Activated T-helper 2 cell treated with anti-CD3 and anti-CD28 coated beads, Interferon-gamma antibody, Interleukin-2, Interleukin-4, amounts not matched to agents 10 μg/mL and 5 μg/mL and 100 μg/mL, durations not matched to agents 14 hours and 24 hours and 36 hours (primary cell): ENCODE data around the gene EQTN. TPM values are rescaled to one million over a fixed set of nuclear protein-coding genes. Genes with fewer than 3 reads are reported as not detected.

Source experiments
- total RNA-seq: library from RNA; stranded (reverse); gene quantifications from 2 replicates; pipeline ENCODE4 v1.2.3, GENCODE V29; 2022

The EQTN gene
- total RNA-seq, 1 donor from 2014 or later = not detected

Other genes starting within 250 kb of the EQTN start
- not detected in 2 replicates for gene TEK, start 187.9 kb downstream of the EQTN start, total RNA-seq
- gene IFNK, start 227.1 kb upstream of the EQTN start, total RNA-seq = not detected in 2 replicates
- 0.94 and 1.3 TPM in 2 replicates for gene MOB3B, start 232.7 kb upstream of the EQTN start, total RNA-seq